ENCODE results near the gene CIPC. TPM values are rescaled to one million over a fixed set of nuclear protein-coding genes. Genes with fewer than 3 reads are reported as not detected.

CIPC gene
- total RNA-seq, 1 experiment from 2014 or later: 31.1 TPM

GRCh38 chr14:77104393-77104792, 6.3 kb downstream of the CIPC start:
- DNase-seq (ENCODE audit: low spot score): no peak
- intact Hi-C loops (cut with micrococcal nuclease; ENCODE audit: unreplicated experiment): no loop called here
- Histone ChIP-seq H3K4me1 (ENCODE audit: insufficient read depth, low read length, poor library complexity, severe bottlenecking) (peaks cover 13% of the 10 kb centered on the region), H3K4me3 (ENCODE audit: low read depth, low read length, poor library complexity, severe bottlenecking) (no peak overlapping the region), H3K36me3 (ENCODE audit: insufficient read depth, low read length, poor library complexity, severe bottlenecking) (peaks cover 21% of the 10 kb centered on the region), H3K27me3 (replicated peaks; ENCODE audit: insufficient read depth, low read depth, low read length, poor library complexity) (no peaks in the 10 kb centered on the region), H3K9me3 (ENCODE audit: low read depth, low read length, poor library complexity, severe bottlenecking) (no peaks in the 10 kb centered on the region), H3K27ac (ENCODE audit: low read depth, low read length, poor library complexity, severe bottlenecking) (no peak overlapping the region)
- CTCF ChIA-PET: no interaction called here
- TF ChIP-seq CTCF (conservative IDR thresholded peaks at IDR 0.05; ENCODE audit: low read depth, low read length) (no peak), EZH2 (IDR thresholded peaks at IDR 0.05; ENCODE audit: borderline replicate concordance, low read depth, low read length, poor library complexity, severe bottlenecking) (no peak)
- BruUV-seq (replicated peaks): no TSS peak
- POLR2A ChIA-PET (ENCODE audit: low non-redundant PET): no interaction called here

GRCh38 chr14:77105145-77105939, 7.3 kb downstream of the CIPC start:
- BruUV-seq (replicated peaks): no TSS peak
- ChIA-PET POLR2A (ENCODE audit: low non-redundant PET) (no interaction called here), CTCF (no interaction called here)
- peaks cover 21% of the 10 kb centered on the region for H3K36me3 ChIP-seq (ENCODE audit: insufficient read depth, low read length, poor library complexity, severe bottlenecking)
- no peaks in the 10 kb centered on the region for H3K27me3 ChIP-seq (replicated peaks; ENCODE audit: insufficient read depth, low read depth, low read length, poor library complexity)
- DNase-seq (ENCODE audit: low spot score): no peak
- TF ChIP-seq CTCF (conservative IDR thresholded peaks at IDR 0.05; ENCODE audit: low read depth, low read length) (no peak), EZH2 (IDR thresholded peaks at IDR 0.05; ENCODE audit: borderline replicate concordance, low read depth, low read length, poor library complexity, severe bottlenecking) (no peak)
- no peak overlapping the region for H3K4me3 ChIP-seq (ENCODE audit: low read depth, low read length, poor library complexity, severe bottlenecking)
- no peaks in the 10 kb centered on the region for H3K9me3 ChIP-seq (ENCODE audit: low read depth, low read length, poor library complexity, severe bottlenecking)
- no peak overlapping the region for H3K27ac ChIP-seq (ENCODE audit: low read depth, low read length, poor library complexity, severe bottlenecking)
- intact Hi-C loops (cut with micrococcal nuclease; ENCODE audit: unreplicated experiment): no loop called here
- H3K4me1 ChIP-seq (ENCODE audit: insufficient read depth, low read length, poor library complexity, severe bottlenecking): peaks cover 16% of the 10 kb centered on the region

GRCh38 chr14:77106666-77107065, 8.6 kb downstream of the CIPC start:
- H3K4me3 ChIP-seq (ENCODE audit: low read depth, low read length, poor library complexity, severe bottlenecking): no peak overlapping the region
- no peak overlapping the region for H3K27ac ChIP-seq (ENCODE audit: low read depth, low read length, poor library complexity, severe bottlenecking)
- TF ChIP-seq CTCF (conservative IDR thresholded peaks at IDR 0.05; ENCODE audit: low read depth, low read length): no peak
- no peak for TF ChIP-seq EZH2 (IDR thresholded peaks at IDR 0.05; ENCODE audit: borderline replicate concordance, low read depth, low read length, poor library complexity, severe bottlenecking)
- ChIA-PET CTCF (no interaction called here), POLR2A (ENCODE audit: low non-redundant PET) (no interaction called here)
- peaks cover 29% of the 10 kb centered on the region for H3K4me1 ChIP-seq (ENCODE audit: insufficient read depth, low read length, poor library complexity, severe bottlenecking)
- no TSS peak for BruUV-seq (replicated peaks)
- H3K9me3 ChIP-seq (ENCODE audit: low read depth, low read length, poor library complexity, severe bottlenecking): no peaks in the 10 kb centered on the region
- H3K36me3 ChIP-seq (ENCODE audit: insufficient read depth, low read length, poor library complexity, severe bottlenecking): peaks cover 21% of the 10 kb centered on the region
- DNase-seq (ENCODE audit: low spot score): no peak
- intact Hi-C loops (cut with micrococcal nuclease; ENCODE audit: unreplicated experiment): no loop called here
- H3K27me3 ChIP-seq (replicated peaks; ENCODE audit: insufficient read depth, low read depth, low read length, poor library complexity): no peaks in the 10 kb centered on the region
